ENCODE measurements around the gene IDH1.
"Not testable (repeated sequence)": the region's sequence is repeated elsewhere in the genome, so short reads cannot be mapped to it uniquely, and the experiment has no call there.

The IDH1 gene

GRCh38 chr2:208254871-208255556, at the start of gene IDH1:
Gene IDH1 (minus strand): TSS chr2:208255071. CDS start chr2:208251551, 3,520 bp downstream.
- peak; percentile 97 for DNase-seq (ENCODE audit: low spot score)

- DNase-seq (ENCODE audit: low spot score) = no peak
Measured at GRCh38 chr2:208304157-208304556, 49.3 kb upstream of the IDH1 start.

- DNase-seq (ENCODE audit: low spot score) = no peak
Measured at GRCh38 chr2:208300847-208301618, 46.2 kb upstream of the IDH1 start.

- no peak for DNase-seq (ENCODE audit: low spot score)
Measured at GRCh38 chr2:208297961-208298360, 43.1 kb upstream of the IDH1 start.

- no peak for DNase-seq (ENCODE audit: low spot score)
Measured at GRCh38 chr2:208296610-208297009, 41.7 kb upstream of the IDH1 start.

- DNase-seq (ENCODE audit: low spot score) = no peak
Measured at GRCh38 chr2:208295834-208296233, 41.0 kb upstream of the IDH1 start.

GRCh38 chr2:208294482-208295024, 39.7 kb upstream of the IDH1 start:
- no peak for DNase-seq (ENCODE audit: low spot score)

- no peak for DNase-seq (ENCODE audit: low spot score)
Measured at GRCh38 chr2:208285853-208286252, 31.0 kb upstream of the IDH1 start.

GRCh38 chr2:208280933-208281332, 26.1 kb upstream of the IDH1 start:
- DNase-seq (ENCODE audit: low spot score) = no peak

GRCh38 chr2:208280234-208280633, 25.4 kb upstream of the IDH1 start:
- no peak for DNase-seq (ENCODE audit: low spot score)

GRCh38 chr2:208279236-208279635, 24.4 kb upstream of the IDH1 start:
- DNase-seq (ENCODE audit: low spot score) = no peak

- no peak for DNase-seq (ENCODE audit: low spot score)
Measured at GRCh38 chr2:208278549-208278948, 23.7 kb upstream of the IDH1 start.

- no peak for DNase-seq (ENCODE audit: low spot score)
Measured at GRCh38 chr2:208274748-208275147, 19.9 kb upstream of the IDH1 start.

GRCh38 chr2:208269091-208269490, 14.2 kb upstream of the IDH1 start:
- DNase-seq (ENCODE audit: low spot score) = no peak

GRCh38 chr2:208268156-208268952, 13.5 kb upstream of the IDH1 start:
- no peak for DNase-seq (ENCODE audit: low spot score)

GRCh38 chr2:208267526-208267925, 12.7 kb upstream of the IDH1 start:
- DNase-seq (ENCODE audit: low spot score) = not testable (repeated sequence)

- no peak for DNase-seq (ENCODE audit: low spot score)
Measured at GRCh38 chr2:208266936-208267335, 12.1 kb upstream of the IDH1 start.

- no peak for DNase-seq (ENCODE audit: low spot score)
Measured at GRCh38 chr2:208266553-208266893, 11.7 kb upstream of the IDH1 start.

- DNase-seq (ENCODE audit: low spot score) = peak; percentile 99
Measured at GRCh38 chr2:208265801-208266552, 11.1 kb upstream of the IDH1 start, which contains the start of gene PIKFYVE. Gene PIKFYVE (plus strand): TSS chr2:208266255. CDS start chr2:208271520, 5,265 bp downstream.

- no peak for DNase-seq (ENCODE audit: low spot score)
Measured at GRCh38 chr2:208265371-208265800, 10.5 kb upstream of the IDH1 start.
